HL-60/S4 (cell line): ENCODE measurements around the gene SYNE1.

Experiments
- in situ Hi-C: fragments of 300-500 bp; cut with MboI; formaldehyde crosslinking; loops from 2 replicates; pipeline ENCODE4 v1.14.3; 2022; ENCODE audit warnings: low sequenced_read_pairs

SYNE1 gene

DNA sequence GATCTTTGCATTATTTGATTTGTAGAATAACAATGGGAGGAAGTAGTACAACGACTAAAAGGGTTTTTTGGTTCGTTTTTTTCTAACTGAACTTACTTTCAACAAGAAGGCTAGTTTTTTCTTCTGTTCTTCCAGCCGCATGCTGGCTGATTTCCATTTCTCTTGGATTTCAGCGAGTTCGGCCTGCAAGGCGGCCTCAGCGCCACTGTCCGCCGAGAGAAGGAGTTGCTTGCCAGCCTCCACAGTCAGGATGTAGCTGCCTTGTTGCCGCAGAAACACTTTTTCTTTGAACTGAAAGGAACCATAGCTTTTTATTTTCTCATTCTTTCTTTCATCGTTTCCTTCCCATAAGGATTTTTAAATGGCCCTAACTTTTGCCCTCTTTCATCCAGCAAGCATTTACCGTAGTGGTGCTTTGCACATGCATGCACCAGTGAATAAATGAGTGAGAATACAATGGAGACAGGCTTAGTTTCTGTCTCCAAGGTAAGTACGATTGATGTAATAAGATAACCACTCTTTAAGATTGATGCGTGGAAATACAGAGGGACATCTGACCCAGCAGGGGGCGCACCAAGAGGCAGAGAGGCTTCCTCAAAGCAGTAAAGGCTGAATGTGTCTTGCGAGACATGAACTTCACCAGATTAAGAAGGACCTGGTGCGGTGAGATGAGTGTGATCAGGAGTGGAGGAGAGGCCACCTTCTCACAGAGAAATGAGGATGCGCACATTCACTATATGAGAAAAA, 430.9 kb downstream of the SYNE1 start:
- in situ Hi-C loops: no loop called here

DNA sequence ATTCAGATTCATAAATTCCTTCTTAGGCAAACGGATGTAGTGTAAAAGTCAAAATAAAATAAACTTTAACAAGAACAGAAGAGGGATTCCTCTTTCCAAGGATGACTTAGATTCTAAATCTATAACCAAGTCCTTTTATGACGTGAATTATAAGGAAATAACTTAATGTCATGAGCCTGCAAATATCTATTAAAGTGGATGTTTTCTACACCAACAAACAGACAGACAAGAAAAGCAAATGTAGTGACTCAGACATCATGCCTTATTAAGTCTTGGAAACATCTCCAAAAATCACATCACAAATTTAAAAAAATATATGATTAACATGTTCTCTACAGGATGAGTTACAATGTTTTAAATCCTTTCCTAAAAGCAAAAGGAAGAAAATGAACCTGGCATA, 432.6 kb downstream of the SYNE1 start:
- in situ Hi-C loops: no loop called here

DNA sequence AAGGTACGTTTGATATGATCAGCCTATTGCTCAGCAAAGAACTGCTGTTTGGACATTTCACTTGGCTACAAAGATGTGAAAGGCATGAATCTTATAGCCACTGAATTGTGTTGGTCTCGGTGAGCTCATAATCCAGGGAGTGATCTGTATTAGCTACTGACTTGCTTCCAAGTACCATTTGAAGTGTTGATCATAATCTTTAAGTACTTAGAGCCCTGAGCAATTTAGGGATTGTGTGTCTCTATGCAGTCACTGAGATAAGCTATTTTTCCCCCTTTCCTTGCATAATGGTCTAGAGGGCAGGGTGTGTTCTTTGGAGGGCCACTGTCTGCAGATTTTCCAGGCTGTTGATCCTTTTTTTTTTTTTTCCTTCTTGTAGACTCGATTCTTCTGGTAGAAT, 436.0 kb downstream of the SYNE1 start:
- in situ Hi-C loops: no loop called here

DNA sequence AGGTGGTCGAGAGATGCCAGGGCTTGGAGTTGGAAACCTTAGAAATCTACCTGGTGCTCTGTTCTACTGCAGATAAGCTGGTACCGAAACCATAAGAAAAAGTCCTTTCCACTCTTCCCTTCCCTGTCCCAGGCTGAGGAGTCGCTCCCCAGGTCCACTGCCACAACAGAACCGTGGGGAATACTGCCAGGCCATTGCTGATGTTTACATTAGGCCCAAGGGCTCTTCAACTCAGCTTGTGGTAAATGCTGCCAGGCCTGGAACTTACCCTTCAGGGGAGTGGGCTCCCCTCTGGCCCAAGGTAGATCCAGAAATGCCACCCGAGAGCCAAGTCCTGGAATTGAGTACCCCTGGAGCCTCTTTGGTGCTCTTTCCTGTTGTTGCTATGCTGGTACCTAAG, 441.3 kb downstream of the SYNE1 start:
- in situ Hi-C loops: no loop called here

DNA sequence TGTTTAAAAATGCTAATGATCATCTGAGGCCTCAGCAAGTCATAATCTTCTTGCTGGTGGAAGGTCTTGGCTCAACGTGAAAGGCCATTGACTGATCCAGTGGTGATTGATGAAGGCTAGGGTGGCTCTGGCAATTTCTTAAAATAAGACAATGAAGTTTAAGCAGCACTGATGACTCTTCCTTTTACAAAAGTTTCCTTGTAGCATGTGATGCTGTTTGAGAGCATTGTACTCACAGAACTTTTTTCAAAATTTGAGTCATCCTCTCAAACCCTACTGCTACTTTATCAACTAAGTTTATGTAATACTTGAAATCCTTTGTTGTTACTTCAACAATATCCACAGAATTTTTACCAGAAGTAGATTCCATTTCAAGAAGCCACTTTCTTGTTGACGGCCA, 447.4 kb downstream of the SYNE1 start:
- in situ Hi-C loops: no loop called here

DNA sequence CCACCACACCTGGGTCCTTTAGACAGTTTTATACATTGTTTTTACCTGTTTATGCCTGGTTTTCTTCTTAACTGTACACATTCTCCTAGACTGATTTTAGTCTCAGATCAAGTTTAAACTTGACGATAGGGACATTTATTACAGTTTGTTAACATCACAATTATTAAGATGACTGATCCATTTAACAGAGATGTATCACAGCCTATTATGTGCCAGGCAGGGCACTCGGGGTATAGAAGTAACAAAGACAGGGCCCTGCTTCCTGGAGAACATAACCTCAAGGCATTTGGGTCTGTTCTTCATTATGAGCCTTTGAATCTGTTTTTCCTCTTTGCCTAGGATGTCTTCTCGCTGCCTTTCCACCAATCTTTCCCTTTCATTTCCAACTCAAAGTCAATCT, 449.2 kb downstream of the SYNE1 start:
- in situ Hi-C loops: no loop called here

DNA sequence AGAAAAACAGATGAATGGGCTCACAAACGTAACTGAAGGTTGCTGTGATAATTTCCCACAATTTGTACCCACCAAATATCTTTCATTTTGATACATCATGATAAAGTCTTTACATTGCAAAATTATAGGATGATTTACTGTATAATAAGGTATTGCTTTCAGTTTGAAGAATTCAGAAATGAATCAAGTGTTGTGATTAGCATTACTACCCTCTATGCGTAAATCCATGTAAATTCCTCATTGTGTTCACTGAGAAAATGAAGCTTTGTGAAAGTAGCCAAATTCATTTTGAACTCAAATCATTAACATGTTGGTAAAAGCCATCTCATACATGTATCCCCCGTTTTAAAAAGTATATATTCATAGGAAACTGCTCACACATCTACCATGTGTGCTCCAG, 450.3 kb downstream of the SYNE1 start:
- in situ Hi-C loops: no loop called here

DNA sequence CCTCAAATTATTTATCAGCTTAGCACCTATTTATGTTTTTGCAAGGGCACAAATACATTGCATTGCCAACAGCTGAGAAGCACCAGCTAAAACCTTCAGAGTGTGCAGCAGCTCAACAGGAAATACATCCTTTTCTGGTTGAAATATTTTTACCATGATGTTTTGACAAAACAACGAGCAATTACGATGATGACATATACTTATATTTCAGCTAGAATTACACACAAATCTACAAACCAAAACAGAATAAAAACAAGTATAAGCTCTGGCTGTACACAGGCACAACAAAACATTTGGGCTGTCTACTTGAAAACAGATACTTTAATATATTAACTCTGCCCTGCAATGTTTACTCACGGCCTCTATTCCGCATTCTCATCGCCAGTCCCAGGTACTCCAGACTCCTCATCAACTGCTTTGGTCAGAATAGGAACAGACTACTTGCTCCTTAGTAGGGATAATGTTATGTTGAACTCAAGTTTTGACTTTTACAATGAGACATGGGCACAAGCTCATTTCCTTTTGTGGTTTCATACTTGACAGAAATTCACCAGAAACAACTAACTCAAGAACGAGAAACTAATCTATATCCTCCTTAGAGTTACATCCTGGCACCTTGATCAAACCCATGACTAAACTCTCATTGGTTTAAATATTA, 452.1 kb downstream of the SYNE1 start:
- in situ Hi-C loops: no loop called here

DNA sequence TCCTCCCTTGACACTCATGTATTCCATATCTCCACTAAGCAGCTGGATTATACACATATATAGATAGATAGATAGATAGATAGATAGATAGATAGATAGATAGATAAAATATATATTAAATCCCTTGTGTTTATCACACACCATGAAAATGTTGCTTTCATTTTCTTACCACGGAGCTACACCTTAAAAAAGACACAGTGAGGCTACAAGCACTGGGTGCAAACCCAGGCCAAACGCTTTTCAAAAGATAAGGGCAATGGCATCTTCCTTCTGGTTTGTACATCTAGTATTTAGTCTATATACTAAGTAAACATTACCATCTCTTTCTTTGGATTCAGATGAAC, 452.6 kb downstream of the SYNE1 start:
- in situ Hi-C loops: no loop called here

DNA sequence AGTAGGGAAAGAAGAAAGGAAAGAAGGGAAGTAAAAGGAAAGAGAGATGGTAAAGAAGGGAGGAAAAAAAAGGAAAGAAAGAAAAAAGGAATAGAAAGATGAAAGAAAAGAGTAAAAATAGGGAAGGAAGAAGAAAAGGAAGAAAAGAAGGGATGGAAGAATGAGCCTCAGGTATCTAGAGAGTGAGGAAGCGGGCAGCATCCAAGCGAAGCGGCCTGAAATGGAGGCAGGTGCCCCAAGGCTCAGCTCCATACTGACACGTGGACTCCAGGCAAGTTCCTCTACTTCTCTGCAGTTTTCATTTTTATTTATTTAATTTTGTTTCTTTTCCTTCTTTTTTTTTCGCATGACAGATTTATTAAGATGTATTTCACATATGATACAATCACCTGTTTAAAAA, 456.6 kb downstream of the SYNE1 start:
- in situ Hi-C loops: no loop called here

DNA sequence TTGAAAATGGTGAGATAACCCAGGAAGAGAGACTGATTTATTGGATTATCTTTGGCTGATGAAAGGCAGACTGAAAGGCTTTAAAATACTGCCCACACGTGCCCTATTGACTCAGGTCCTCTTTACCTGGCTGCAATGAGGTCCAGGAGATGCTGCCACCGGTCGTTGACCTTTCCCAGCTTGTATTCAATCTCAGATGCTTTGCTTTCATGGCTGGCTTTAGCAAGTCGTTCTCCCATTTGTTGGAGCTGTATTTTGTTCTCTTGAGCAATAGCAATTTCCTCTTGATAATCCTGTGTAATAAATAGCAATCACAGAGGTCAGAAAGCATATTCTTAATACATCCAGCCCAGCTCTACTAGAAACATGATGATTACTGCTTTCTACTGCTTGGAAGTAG, 460.9 kb downstream of the SYNE1 start:
- in situ Hi-C loops: no loop called here

DNA sequence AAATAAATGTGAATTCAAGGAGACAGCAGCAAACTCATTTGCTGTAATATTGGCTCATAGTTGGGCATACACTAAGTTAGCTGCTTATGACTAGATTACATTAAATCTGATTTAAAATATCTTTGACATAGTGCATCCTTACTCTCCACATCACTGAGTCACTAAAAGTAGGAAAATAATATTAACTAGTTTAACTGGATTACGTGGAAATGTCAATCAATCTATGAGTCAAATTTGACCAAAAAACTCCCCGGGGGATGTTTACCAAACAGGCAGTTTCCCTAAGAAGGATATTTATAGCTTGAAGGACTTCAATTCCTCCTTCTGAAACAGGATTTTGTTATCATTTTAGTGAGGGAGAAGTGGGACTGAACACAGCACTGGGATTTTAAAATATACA, 463.2 kb downstream of the SYNE1 start:
- in situ Hi-C loops: no loop called here

DNA sequence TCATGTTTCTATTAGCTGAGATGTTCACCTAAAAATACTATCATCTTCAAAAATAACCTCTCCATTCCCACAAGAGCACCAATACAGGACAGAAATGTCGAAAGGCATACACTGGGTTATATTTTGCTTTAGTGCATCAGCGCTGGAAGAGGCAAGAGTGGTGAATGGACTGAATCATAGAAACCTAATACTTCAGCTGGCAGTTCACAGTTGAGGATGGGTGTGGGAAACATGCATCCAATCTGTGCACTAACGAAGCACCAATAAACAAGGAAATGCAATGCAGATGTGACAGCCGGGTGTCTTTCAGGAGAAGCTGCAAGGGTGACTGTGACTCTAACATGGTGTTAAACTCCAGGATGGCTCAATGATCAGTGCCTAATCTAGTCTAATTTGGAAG, 463.8 kb downstream of the SYNE1 start:
- in situ Hi-C loops: no loop called here

DNA sequence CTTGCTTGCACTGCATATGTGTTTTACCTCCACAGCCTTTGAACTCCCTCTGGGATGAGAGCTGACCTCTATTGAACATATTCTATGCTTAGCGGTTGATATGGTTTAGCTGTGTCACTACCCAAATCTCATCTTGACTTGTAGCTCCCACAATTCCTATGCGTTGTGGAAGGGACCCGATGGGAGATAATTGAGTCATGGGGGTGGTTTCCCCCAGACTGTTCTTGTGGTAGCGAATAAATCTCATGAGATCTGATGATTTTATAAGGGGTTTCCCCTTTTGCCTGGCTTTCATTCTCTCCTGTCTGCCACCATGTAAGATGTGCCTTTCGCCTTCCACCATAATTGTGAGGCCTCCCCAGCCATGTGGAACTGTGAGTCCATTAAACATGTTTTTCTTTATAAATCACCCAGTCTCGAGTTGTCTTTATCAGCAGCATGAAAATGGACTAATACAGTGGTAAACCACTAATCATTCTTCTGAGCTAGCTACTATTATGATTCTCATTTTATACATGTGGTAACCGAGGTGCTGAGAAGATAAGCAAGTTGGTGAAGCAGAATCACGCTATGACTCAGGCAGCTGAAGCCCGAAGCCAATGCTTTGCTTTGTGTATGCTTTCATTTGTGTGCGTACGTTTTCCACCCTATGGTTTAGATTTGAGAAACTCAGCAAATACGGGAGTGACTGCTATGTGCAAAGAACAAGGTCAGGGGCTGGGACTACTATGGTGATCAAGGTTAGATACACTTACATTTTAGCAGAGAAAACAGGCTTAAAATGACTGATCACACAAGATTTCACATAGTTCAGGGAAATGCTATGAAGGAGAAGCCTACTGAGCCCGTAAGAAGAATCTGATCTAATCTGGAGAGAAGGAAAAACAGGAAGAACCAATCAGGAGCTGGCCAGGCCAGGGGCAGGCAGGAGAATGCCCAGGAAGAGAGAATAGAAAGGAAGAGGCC, 466.2 kb downstream of the SYNE1 start:
- in situ Hi-C loops: no loop called here

DNA sequence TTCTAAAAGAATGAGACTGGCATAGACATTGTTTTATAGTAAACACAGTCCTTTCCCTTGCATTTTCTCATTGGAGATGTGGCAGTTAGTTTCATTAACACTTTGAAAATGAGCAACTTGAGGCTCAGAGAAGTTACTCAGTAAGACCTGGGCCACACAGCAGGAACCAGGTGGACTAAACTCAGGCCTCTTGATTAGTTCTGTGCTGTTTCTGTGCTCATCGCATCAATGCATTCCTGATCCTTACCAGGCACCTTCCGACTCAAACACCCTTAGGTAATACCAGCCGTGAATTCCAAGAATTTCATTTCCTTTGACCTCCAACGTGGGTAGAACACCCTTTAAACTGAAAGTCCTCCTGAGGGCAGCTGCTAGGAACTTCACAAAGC, 466.9 kb downstream of the SYNE1 start:
- in situ Hi-C loops: no loop called here

DNA sequence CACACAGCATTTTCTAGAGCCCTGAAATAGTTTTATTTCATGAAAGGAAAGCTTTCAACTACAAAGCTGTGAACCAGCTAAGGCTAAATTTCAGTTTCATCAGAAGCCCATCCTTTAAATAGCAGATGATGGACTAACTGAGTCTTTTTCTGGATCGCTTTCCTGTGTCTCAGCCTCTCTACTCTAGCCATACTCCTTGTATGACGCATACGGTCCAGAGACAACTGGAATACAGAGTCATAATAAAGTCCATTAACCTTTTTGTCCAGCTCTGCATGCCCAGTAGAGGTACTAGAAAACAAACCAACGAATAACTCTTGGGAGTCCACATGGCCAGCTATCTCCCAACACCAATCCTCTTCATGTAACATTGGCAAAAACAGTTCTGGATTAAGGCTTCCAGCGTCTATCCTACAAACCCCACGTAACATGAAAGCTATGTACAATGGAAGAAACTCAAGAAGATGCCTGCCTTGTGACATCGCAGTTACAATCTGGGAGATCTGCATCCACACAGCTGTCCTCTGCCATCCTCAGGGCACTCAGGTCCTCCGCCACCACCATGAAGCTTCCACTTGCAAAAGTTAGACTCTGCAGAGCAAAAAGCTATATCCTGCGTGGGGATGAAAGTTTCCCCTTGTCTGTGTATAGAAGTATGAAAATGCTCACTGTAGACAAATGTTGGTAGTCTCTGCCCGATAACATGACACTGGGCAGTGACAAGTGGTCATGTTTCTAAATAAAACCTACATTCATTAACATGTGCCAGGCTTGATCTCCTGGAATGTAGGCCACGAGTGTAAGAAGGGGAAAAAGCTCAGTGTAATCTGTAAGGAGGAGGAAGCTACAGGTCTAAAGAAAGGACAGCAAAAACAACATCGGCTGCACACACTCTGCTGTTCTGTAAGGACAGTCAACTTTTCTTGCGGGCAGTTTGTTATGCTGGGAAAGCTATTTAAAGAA, 469.2 kb downstream of the SYNE1 start:
- in situ Hi-C loops: no loop called here

DNA sequence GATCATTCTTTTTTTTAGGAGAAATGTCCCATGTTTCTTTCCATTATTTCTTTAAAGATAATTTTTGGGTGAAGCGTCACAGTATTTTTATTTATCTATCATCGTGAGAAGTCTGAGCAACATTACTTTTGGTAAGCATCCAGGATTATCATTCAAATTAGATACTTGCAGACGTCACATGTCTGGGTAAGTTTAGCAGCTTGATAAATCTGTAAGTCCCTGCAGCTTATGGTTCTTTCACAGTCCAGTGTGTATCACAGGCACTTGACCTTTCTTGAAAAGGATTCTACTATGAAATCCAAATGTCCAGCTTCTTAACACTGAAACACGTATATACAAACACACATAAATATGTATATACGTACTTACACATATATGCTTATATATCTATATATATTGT, 470.3 kb downstream of the SYNE1 start:
- in situ Hi-C loops: no loop called here

DNA sequence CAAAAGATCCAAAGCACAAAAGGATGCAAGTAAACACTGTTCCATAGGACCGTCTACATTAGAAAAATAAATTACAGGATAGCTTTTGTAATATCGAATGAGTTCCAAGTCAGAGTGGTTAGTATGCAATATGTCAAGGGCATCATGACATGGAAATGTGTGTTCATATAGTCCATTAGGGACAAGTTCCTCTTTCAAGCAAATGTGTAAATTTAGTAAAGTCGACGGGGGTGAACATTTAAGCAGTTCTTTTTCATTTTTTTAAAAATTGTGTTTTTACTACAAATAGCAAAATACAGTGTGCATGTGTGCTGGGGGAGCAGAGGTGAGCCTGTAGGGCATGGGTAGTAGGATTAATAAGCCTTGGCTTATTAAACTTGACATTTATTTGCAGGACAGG, 470.7 kb downstream of the SYNE1 start:
- in situ Hi-C loops: no loop called here

DNA sequence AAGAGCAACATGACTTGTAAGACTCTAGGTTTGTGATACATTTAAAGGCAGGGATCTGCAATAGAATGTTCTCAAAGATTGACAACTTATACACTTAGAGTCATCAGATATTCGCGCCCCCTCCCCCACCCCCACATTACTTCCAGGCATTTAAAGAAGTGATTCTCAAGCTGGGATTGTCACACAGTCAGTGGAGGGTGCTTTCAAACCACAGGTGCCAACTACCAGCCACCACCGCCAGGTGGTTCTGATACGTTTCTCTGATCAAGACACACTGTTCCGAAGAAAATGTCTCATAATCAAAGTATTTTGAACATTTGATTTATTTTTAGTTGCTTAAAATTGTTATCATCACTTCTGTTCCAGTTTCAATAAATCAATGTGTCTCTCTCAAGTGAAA, 472.2 kb downstream of the SYNE1 start:
- in situ Hi-C loops: no loop called here

DNA sequence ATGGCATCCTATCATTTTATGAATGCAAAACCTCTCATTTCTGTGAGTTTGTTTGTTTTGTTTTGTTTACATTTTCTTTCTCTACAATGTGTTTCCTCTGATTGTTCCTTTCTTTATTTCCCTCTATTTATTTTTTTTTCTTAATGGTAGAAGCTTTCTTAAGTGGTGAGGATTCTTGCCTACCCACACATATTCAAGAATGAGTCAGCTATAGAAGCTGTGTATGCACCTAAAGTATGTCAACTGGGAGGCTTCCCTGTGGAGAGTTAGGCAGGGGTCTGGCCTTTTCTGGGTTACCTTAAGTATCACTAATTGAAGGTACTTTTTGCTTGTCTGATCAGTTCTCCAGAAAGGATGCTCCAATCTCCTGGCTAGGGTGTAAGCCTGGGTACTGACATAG, 475.7 kb downstream of the SYNE1 start:
- in situ Hi-C loops: no loop called here

DNA sequence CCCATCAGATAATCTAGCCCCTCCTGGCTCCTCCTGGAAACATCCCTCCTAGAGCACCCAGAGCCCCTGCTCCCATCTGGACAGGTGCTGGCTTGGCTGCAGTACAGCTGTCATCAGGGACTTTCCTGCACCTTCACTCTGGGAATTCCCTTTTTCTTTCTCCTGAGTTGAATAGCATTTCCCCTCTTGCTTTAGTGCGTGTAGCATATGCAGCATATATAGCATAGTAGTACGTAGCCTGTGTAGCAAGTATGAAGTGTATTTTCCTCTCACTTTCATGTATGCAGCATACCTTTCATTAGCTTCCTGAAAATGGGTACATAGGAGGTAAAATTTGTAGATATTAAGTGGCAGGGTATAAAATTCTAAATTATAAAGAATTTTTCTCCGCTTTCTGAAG, 476.8 kb downstream of the SYNE1 start:
- in situ Hi-C loops: no loop called here
